Erythroblast (primary cell): ENCODE data around the gene TLCD3A.
"Not testable (repeated sequence)": the region's sequence is repeated elsewhere in the genome, so short reads cannot be mapped to it uniquely, and the experiment has no call there.

Experiments
- GATA1 ChIP-seq: IDR thresholded peaks from 2 replicates; pipeline ENCODE4 v1.6.1; 2011; ENCODE audit warnings: low read depth, mild to moderate bottlenecking, control low read depth, low read length, moderate library complexity
- POLR2A ChIP-seq: IDR thresholded peaks from 2 replicates; pipeline ENCODE4 v1.6.1; 2011; ENCODE audit warnings: mild to moderate bottlenecking, low read length

DNA sequence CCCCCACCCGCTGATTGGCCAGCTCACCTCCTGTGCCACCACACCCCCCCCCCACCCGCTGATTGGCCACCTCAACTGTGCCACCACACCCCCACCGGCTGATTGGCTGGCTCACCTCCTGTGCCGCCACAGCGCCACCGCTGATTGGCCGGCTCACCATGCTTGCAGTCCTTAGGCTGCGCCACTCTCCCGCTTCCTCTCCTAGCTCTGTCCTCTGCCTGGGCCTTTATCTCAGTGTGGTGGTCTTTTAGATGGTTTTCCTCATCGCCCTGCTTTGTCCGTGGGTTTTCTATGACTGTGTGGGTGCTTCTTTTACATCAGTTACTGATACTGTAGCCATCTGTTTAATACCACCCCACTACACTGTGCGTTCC lies 58.5 kb downstream of the TLCD3A start:
- TF ChIP-seq POLR2A, GATA1: not testable (repeated sequence)
